ENCODE results near the gene KIF6.

KIF6 gene

DNA sequence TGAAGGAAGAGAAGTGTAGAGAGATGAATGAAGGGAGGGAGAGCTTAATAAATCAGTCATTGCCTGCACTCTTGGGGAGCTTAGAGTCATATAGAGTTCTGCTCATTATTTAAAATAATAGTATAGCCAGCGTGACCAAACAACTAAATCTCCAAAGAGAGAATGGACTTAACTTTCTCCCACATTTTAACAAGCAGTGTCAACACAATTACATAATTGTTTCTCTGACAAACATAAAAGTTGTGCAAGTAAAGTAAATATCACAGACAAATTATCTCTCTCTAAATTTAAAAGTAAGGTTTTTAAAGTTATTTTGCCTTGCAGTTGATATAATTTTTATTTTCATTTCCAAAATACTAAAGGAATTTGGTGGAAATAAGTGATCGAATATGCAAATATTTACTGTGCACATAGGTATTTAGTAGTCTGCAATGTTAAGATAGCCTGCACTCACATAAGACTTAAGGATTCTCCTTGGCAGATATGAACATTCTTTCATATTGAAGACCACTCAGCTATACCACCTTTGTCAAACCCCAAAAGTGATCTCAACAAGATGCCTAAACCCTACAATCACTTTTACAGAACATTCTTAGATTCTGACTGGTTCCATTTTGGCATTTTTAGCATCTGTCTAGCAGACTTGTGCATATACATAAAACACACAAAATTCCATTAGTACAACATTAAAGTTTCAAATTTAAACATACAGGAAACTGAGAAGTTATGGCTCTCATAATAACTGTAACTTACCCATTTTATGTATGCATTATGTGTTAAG is 67.7 kb downstream of the KIF6 start:
- DNase-seq: no peak

DNA sequence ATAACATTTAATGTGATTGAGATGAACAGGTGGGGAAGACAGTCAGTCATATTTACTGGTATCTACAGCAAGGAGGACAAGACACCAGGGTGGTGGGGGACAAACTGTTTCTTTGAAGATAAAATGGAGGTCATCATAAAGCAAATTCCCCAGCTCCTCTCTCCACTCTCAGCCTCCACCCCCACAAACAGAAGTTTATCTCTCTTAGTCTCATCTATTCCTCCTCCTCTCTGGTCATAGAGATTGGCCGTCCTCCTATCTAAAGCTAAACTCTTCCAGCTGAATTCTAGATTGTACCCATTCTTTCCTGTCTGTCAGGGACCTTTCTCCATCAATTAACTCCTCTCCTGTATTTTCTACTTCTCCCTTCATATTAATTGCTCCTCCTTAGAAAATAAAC is 71.1 kb downstream of the KIF6 start:
- DNase-seq: no peak

DNA sequence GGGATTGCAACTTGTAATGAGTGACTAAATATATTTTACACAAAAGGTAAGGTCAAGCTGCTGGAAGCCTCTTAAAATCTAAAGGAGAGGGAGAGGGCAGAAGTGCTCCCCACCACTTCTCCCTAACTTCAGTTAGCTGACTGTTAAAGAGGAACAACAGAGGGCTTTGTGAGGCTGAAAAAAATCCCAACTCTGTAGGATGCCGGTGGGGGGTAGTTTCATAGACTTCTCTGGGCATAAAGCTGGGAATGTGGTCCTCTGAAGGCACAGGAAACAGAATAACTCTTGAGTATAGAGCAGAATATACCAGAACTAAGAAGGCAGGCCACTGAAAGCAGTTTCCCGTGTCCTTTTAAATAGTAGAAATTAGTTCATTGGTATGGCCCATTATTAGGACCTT is 71.6 kb downstream of the KIF6 start:
- DNase-seq: no peak

DNA sequence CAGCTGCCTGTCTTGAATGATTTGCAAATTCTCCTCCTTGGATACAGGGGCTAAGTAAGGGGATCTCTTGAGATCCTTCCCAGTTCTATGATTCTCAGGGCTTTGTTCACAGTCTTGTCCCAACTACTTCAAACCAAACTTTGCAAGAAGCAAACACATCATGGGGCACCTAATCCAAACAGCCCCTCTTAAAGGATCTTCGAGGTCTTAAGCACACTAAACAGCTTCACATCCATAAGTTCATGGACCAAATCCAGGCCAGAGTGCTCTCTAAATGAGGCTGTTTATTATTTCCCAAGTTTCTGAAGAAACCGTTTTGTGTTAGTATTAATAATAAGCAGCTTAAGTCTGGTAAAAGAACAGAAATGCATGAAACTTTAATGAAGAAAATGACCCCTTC is 75.2 kb downstream of the KIF6 start:
- DNase-seq: no peak

DNA sequence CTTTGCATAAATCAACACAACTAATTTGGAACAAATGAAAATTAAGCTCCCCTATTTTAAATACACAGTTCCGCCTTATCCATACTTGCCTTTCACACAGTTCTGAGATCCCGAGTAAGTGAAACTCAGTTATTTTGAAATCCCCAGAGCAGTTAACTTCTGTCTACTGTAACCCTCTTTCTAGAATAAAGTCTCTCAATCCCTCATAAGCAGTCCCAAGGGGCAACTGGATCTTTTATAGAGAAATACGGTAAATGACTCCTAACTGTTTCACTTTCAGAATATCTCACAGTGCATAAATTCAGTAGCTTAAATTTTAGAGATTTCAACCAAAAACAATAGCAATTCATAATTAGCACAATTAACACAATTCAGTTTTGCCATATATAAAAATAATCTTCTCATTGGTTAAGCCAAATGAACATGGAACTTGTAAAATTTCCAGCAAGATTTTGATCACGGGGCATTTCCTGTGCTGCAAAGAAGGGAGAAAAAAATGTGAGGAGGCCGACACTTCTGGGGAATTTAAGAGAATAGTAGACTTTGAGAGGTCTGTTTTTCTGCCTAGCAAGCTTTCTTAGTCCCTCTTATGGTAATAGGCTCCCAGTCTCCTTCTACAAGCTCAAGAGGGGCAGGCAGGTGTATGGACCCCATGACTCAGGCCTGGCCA is 78.3 kb downstream of the KIF6 start:
- DNase-seq: no peak

DNA sequence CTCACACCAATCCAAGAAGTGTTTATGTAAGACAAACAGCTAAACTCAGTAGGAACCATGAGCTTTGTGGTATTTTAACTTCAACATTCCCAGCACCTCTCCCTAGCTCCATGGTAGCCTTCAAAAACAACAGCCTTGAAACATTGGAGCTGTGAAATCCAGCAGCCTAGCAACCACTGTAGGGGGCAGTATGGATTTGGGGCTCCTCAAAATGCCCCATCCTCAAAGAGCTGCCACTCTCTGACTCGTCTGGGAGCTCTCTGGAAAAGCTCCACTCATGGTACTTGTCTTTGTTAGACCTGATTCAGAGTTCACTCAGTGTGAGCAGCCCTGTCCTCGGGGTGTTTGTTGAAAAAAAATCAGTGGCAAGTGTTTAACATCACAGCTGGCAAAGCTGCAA is 82.9 kb downstream of the KIF6 start:
- DNase-seq: no peak

DNA sequence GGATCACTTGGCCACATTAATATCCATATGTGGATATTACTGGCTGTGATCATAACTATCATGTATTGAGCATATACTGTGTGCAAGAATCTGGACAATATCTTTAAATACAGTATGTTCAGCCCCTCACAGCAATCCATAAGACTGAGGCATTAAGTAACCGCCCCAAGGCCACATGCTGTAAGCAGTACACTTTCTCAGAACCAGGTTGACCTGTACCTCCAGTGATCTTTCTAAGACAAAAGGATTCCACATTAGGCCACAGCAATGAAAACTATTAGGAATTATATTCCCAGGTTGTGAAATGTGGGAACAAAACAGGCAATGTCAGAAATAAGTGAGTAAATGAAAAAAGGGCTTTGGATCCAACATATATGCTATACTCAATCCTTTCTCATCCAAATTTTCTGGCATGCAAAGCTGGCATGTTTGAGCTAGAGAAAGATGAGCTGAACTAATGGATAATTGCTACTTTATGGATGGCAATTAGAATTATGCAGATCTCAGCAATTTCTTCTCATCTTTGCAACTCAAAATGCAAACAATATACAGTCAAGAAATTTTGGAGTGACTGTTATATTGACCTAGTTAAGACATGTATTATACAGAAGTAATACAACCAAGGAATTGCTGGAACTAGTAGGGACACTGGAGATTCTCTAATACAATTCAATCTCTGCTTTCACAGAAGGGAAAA is 86.9 kb downstream of the KIF6 start:
- DNase-seq: no peak

DNA sequence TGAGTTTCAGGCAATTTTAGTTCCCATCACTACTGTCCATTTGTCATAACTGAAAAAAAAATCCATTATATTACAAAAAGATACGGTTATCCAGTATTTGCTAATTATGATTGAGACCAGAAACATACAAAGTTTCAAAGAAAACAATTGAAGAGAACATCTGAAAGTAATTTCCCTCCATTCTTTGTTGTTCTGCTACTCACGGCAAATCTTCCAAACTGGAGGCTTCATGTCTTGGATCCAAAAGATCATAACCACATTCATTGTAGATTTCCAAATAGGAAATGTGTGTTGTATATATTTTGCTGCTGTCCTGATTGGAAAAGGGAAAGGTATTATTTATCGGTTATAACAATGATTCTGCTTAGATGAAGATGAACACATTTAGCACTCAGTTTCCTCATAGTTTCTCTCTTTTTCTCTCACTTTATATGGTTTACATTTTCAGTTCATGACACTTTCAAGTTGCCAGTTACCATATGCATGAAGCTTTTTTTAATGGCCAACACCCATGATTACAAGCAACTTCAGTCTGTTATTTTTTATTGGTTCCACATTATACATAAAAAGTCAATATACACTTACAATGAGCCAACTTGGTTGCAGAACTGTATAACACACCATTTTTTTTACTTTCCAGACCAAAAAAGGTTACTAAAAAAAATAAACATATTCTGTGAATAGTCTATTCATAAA is 90.4 kb downstream of the KIF6 start:
- DNase-seq: no peak

DNA sequence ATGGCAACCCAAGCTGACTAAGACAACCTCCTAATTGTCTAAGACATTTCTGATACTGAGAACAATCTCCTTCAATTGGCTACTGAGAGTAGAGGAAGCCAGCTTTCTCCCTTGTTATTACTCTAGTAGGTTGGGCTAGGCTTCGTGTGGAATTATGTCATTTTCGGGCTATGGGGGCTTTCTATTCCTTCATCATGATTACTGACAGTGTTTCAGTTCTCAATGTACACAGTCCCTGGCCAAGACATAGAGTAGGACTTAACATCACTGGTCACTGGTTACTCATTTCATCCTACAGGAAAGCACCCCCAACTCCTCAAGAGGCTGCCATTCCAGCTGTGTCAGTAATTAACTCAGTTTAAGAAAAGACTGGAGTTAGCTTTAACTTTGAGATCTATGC is 100.0 kb downstream of the KIF6 start:
- DNase-seq: no peak

DNA sequence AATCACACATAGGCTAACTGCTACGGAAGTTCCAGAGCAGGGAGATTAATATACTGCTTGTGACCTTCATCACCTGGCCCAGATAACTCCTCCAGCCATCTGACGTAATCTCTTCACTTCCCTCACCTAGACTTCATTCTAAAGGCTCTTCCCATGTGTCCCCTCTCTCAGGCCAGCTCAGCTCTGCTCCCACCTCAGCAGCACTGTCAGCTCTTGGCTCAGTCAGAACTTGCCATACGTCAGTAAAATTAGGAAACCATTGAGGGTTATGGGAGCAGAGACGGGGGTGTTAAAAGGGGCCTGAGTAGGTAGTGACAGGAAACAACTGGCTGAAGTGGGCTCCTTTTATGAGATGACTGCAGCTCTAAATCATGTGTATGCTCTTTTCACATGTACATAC is 101.5 kb downstream of the KIF6 start:
- no peak for DNase-seq

DNA sequence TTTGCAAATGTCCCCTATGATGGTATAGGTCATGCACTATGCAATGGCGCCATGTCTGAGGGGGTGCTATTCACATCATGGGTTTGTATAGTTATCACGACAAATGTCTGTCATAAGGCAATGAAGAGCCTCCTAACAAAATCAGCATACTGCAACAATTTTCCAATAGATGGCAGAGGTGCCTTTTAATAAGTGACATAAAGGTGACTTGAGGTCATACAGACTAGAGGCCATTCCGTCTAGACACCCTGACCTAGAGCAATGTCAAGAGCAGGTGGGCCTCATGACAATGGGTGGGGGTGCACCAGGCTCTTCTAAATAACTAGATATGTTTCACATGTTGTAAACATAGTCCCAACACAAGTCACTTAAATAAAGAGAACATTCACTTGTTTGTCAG is 107.7 kb downstream of the KIF6 start:
- no peak for DNase-seq

DNA sequence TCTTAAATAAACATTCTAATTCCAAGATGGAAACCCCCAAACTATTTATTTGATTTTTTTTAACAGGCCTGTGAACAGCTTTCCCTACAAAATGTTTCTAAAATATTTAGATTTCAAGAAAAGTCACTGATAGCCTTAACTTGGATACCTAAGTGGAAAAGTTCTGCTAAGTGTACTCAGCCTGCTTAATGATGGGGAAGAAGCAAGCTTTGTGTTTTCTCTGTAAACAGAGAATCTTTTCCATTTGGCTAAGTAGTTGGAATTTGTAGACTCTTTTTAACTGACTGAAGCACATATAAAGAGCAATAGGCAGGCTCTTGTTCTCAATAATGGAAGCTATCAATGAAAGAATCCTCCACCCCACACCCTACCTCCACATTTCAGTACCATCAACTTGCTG is 108.2 kb downstream of the KIF6 start:
- DNase-seq: no peak

DNA sequence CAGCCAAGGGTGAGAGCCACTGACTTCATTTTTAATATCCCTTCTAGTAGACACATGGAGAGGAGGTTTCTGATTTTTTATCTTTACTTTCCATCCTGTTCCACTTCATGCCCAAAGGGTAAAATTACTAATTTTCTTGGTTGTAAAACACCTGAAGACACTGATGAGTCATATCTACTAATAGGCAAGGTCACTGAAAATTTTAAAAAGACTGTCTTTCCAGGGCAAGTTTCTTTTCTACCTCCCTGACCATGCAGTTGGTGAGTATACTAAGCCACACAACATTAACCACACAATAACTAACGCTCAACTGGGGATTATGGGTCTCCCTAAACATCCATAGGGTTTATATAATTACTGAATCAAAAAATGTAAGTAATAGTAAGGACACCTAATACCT is 109.6 kb downstream of the KIF6 start:
- no peak for DNase-seq

DNA sequence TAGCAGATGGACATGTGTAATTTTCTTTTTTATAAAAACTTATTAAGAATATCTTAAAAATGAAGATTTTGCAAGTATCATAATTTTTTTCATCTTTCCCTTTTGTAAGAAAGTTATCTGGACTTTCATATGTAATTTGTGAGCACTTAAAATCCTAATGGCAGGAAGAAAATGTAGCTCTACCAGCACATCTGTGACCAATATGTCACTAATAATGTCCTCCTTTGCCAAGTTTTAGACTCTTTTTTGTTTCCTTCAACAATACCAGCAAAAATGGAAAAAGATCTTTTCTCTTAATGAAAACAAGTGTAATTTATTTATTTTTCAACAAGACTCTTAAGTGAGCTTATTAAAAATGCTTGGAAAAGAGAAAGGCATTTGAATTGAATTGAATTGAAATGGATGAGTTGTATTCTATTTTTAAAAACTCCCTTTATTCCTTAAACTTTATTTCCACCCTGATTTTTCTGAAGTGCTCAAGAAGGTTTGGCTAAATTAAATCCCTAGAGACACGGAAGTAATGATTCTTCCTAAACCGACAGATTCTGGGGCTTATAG is 110.7 kb downstream of the KIF6 start:
- no peak for DNase-seq

DNA sequence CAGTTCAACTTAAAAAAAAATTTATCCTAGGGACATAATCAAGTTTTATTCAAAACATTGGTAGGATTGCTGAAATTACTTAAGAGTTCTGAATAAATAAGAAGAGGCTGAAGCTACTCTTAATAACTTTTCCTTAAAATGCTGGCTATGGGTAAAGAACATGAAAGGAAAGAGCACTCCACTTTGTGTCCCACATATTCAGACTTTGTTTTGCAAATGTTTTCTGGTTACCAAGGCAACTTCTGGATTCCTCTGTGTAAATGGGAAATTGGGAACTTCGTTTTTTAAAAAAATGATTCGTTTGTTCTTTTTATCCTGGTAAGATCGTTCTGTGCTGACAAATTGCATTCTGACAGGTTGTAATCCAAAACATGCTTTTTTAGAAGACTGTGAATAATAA is 115.0 kb downstream of the KIF6 start:
- DNase-seq: no peak

DNA sequence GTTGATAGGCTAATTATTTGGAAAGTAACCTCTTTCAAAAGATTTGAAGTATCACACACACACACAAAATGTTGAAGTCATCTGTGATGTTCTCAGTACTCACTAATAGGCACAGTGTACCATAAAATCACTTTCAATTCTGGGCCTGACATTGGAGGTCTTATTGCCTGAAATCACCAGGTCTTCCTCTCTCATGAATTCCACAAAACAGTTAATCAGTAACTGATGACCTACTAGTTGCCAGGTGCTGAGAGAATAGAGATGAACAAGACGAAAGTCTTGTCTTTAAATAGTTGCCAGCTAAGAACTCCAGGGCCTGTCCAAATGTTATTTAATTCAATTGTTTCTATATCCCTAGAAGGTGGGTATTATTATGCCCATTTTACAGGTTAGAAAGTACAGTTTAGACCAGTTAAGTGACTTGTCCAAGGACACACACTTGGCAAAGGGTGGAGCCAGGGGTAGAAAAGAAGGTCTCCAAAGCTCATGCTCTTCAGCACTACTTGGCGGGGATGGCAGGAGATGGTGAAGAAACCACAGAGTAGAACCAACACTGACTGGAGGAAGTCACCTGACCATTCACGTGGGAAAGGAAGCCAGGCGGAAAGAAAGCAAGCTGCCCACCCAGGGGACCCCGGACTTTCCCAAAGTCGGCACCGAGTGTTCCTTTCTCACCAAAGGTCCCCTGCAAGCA is 116.4 kb downstream of the KIF6 start:
- DNase-seq: no peak

DNA sequence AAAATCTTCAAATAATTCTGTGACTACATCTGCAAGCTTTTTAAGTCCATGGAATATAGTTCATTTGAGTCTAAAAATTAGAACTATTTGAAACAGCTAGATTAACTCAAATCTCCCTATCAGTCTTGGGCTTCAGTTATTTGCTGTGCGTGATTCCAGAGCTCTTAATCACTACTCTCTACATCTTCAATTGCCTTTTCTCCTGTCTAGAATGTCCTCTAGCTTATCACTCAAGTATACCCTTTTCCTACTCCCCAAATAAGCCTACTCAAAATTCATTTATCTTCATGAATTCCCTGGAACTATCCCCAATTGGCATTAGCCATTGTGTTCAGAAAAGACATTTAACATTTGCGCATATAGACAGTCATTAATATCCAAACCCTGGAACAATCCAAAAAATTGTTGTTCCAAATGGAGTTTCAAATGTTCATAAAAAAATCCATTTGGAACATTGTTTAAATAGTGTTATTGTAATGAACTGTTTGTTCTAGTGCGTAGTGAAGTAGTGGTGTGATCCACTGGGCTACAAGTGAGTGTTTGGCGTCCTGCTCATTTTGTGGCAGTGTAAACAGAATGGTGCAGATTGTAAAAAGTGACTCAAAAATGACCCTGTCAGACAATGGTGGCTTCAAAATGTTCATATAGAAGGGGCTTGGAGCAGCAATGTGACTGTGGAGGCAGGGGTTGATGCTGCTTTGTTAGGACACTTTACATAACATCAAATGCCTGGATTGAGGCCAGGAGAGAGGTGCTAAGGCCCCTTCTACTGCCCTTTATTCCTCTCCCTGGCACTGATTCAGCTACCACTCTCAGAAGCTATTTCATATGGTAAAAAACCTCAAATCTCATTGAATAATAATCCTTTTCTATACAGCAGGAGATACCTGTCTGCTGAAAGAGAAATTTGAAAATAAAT is 122.3 kb downstream of the KIF6 start:
- no peak for DNase-seq

DNA sequence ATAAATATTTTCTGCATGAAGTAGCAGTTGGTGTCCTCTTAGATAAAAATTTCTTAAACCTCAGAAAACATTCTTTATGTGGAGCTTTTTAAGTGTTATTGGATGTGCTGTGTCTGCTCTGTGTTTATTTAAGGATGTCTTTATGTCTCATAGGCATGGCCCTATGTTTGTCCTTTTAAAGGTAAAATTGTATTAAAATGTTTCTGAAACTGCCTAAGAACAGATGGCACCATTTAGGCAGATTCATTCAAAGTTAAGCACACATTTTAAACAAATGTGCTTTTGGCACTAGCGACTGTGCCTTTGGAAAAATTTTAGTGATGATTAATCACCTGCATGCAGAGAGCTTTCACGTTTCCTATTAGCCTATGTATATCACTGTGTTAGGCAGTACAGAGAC is 125.2 kb downstream of the KIF6 start:
- DNase-seq: no peak

DNA sequence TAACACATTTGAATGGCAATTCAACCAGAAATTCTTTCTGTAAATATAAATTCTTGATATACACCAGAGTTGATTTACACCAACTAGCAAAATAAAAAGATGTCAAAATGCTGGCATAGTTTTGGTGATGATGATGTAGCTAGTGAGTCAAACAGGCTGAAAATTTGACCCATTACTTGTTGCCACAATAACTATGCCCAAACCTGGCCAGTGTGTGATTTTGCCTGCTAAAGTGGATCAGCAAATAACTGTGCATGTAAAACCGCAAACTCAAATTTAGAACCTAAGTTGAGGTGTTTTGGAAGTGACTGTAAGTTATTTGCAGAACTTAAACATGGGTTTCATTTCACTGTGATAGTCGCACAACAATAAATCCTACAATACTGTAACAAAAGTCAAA is 125.9 kb downstream of the KIF6 start:
- DNase-seq: no peak

DNA sequence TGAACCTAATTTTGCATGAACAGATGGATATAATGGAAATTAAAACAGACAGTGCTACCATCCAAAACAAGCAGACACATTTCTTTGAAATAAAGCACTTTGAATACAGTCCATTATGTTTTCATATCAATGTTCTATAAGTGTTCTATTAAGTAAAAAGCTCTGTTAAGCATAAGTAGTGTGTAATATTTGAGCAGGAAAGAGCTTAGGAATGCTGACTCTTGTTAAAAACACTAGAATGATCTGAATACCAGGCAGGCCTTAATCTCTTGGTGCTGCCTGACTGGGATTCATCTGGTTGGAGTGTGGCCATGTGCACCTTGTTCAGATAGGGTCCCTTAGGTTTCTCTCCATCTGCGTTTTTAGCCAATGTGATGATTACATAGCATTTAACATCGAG is 130.9 kb downstream of the KIF6 start:
- DNase-seq: no peak

DNA sequence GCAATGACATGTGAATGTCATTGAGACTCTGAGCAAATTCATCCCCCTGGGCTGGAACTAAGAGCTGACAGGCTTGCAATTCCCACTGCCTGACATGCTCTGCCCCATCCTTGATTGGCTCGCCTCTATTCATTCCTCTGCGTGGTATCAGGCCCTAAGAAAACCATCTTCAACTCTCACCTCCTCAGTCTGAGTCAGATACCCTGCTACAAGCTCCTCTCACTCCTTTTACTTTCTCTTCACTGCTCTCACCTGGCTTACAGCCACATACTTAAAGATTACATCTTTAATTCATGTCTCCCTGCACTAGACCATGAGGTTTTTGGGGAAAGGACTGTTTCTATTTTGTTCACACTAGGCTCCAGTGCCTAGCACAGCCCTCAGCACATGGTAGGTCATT is 131.6 kb downstream of the KIF6 start:
- no peak for DNase-seq
